NCI-H1930 (cell line): ENCODE data around the gene BCAS2.

Experiments used
- DNase-seq, 2 experiments: peaks; one replicate each; lab custom pipeline; 2025; lab: John Stamatoyannopoulos, UW

BCAS2 gene

GRCh38 chr1:114558544-114558943 is 22.9 kb downstream of the BCAS2 start:
- no peak for DNase-seq

- no peak for DNase-seq
Measured at GRCh38 chr1:114554577-114554976, 26.8 kb downstream of the BCAS2 start.

GRCh38 chr1:114552106-114552639 is 29.2 kb downstream of the BCAS2 start:
- no peak for DNase-seq

GRCh38 chr1:114551400-114551799 is 30.0 kb downstream of the BCAS2 start:
- DNase-seq, result no peak

- no peak for DNase-seq
Measured at GRCh38 chr1:114550336-114550735, 31.1 kb downstream of the BCAS2 start.

GRCh38 chr1:114549137-114549536 is 32.3 kb downstream of the BCAS2 start:
- DNase-seq, result no peak

GRCh38 chr1:114547076-114547475 is 34.3 kb downstream of the BCAS2 start:
- DNase-seq, result no peak

- no peak for DNase-seq
Measured at GRCh38 chr1:114545796-114546195, 35.6 kb downstream of the BCAS2 start.

- DNase-seq, result no peak
Measured at GRCh38 chr1:114545315-114545714, 36.1 kb downstream of the BCAS2 start.

- DNase-seq, result no peak
Measured at GRCh38 chr1:114540821-114541220, 40.6 kb downstream of the BCAS2 start.

- no peak for DNase-seq
Measured at GRCh38 chr1:114540272-114540671, 41.1 kb downstream of the BCAS2 start.

GRCh38 chr1:114536043-114536442 is 45.4 kb downstream of the BCAS2 start:
- DNase-seq, result no peak

- DNase-seq, result no peak
Measured at GRCh38 chr1:114535401-114535800, 46.0 kb downstream of the BCAS2 start.

GRCh38 chr1:114531094-114531493 is 50.3 kb downstream of the BCAS2 start:
- no peak for DNase-seq

- no peak for DNase-seq
Measured at GRCh38 chr1:114530224-114530623, 51.2 kb downstream of the BCAS2 start.

GRCh38 chr1:114524944-114525343 is 56.5 kb downstream of the BCAS2 start:
- DNase-seq, result no peak

- DNase-seq, result no peak
Measured at GRCh38 chr1:114522264-114522575, 59.2 kb downstream of the BCAS2 start.

- no peak for DNase-seq
Measured at GRCh38 chr1:114521396-114522263, 59.8 kb downstream of the BCAS2 start.
